NT2/D1 (cell line): ENCODE data around the gene MRPL27.

Experiments used
- SUZ12 ChIP-seq: IDR thresholded peaks from 2 replicates; pipeline ENCODE4 v1.6.1; 2011; ENCODE audit not compliant: insufficient read length, insufficient read depth; ENCODE audit errors: extremely low read depth
- ZNF274 ChIP-seq: IDR thresholded peaks from 2 replicates; pipeline ENCODE4 v1.6.1; 2011; ENCODE audit warnings: mild to moderate bottlenecking, low read depth, low read length

GRCh38 chr17:50364715-50365114 is 8.3 kb downstream of the MRPL27 start:
- no peak for TF ChIP-seq ZNF274
- no peak for TF ChIP-seq SUZ12
